Erythroblast (primary cell): ENCODE measurements around the gene MYO16.

Experiments
- GATA1 ChIP-seq: IDR thresholded peaks from 2 replicates; pipeline ENCODE4 v1.6.1; 2011; ENCODE audit warnings: low read depth, mild to moderate bottlenecking, control low read depth, low read length, moderate library complexity
- POLR2A ChIP-seq: IDR thresholded peaks from 2 replicates; pipeline ENCODE4 v1.6.1; 2011; ENCODE audit warnings: mild to moderate bottlenecking, low read length

DNA sequence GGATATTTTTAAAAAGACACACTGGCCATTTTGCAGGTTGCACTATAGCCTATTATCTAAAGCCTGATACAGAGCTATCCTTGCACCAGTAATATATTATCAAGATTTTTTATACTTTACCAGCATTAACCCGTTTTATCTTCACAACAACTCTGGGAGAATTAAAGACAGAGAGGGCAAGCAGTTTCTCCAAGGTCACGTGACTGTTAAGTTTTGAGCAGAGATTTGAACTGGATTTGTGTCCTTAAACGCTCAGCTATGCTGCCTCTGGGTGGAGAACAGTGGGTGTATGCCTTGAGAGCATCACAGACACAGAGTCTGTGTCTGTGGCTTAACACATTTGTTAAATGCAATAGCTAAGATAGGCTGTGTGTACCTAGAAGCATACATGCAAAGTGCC, 147.2 kb downstream of the MYO16 start:
- no peak for TF ChIP-seq POLR2A
- no peak for TF ChIP-seq GATA1
